ENCODE measurements around the gene ASL.
"Not testable (repeated sequence)": the region's sequence is repeated elsewhere in the genome, so short reads cannot be mapped to it uniquely, and the experiment has no call there.

The ASL gene

GRCh38 chr7:66125052-66125694 lies 49.6 kb downstream of the ASL start:
- no peak for TF ChIP-seq CTCF (IDR thresholded peaks at IDR 0.05)
- Histone ChIP-seq H3K36me3 (peaks cover 0 to 6% (median 1%) of the 10 kb centered on the region in 3 donors), H3K9me3 (no peaks in the 10 kb centered on the region), H3K27me3 (no peaks in the 10 kb centered on the region), H3K27ac (no peak overlapping the region), H3K4me1 (peaks cover 0 to 21% (median 11%) of the 10 kb centered on the region in 4 donors), H3K4me3 (no peak overlapping the region)
- no peak for DNase-seq
- intact Hi-C loops (cut with DNase I; ENCODE audit: low total_unique reads) = no loop called here

- H3K27ac ChIP-seq; intact Hi-C loops (cut with DNase I; ENCODE audit: low total_unique reads); H3K4me3 ChIP-seq; DNase-seq; H3K27me3 ChIP-seq; H3K36me3 ChIP-seq; H3K9me3 ChIP-seq: not testable (repeated sequence)
- peaks cover 0 to 21% (median 10%) of the 10 kb centered on the region in 4 donors for H3K4me1 ChIP-seq
Measured at GRCh38 chr7:66125781-66126352, 50.2 kb downstream of the ASL start.

- H3K9me3 ChIP-seq; H3K27ac ChIP-seq; H3K4me3 ChIP-seq; intact Hi-C loops (cut with DNase I; ENCODE audit: low total_unique reads); DNase-seq; H3K27me3 ChIP-seq: not testable (repeated sequence)
- H3K4me1 ChIP-seq = peaks cover 0 to 21% (median 10%) of the 10 kb centered on the region in 4 donors
- H3K36me3 ChIP-seq = peaks cover 16 to 19% (median 19%) of the 10 kb centered on the region in 3 donors
Measured at GRCh38 chr7:66127172-66127571, 51.6 kb downstream of the ASL start.

GRCh38 chr7:66138994-66139752 lies 63.6 kb downstream of the ASL start:
- DNase-seq = no peak
- Histone ChIP-seq H3K4me1 (no peaks in the 10 kb centered on the region), H3K4me3 (no peak overlapping the region), H3K27ac (no peak overlapping the region), H3K27me3 (no peaks in the 10 kb centered on the region), H3K36me3 (peaks cover 30 to 64% (median 47%) of the 10 kb centered on the region in 3 donors), H3K9me3 (no peaks in the 10 kb centered on the region)
- intact Hi-C loops (cut with DNase I; ENCODE audit: low total_unique reads) = no loop called here
- TF ChIP-seq CTCF (IDR thresholded peaks at IDR 0.05) = no peak

GRCh38 chr7:66140924-66141323 lies 65.3 kb downstream of the ASL start:
- H3K36me3 ChIP-seq = peaks cover 23 to 64% (median 50%) of the 10 kb centered on the region in 3 donors
- peak; percentile 24 to 27 for TF ChIP-seq CTCF (IDR thresholded peaks at IDR 0.05)

GRCh38 chr7:66142334-66142733 lies 66.7 kb downstream of the ASL start:
- TF ChIP-seq CTCF (IDR thresholded peaks at IDR 0.05) = no peak
- no peak overlapping the region for H3K4me3 ChIP-seq
- intact Hi-C loops (cut with DNase I; ENCODE audit: low total_unique reads) = no loop called here
- peaks cover 18 to 60% (median 58%) of the 10 kb centered on the region in 3 donors for H3K36me3 ChIP-seq
- no peaks in the 10 kb centered on the region for H3K4me1 ChIP-seq
- H3K9me3 ChIP-seq = no peaks in the 10 kb centered on the region
- DNase-seq = no peak
- no peaks in the 10 kb centered on the region for H3K27me3 ChIP-seq
- H3K27ac ChIP-seq = no peak overlapping the region

More at GRCh38 chr7:66140924-66141323, 65.3 kb downstream of the ASL start:
- DNase-seq = peak in 1 of 2 donors; percentile 68
- intact Hi-C loops (cut with DNase I; ENCODE audit: low total_unique reads) = no loop called here
- Histone ChIP-seq H3K9me3 (no peaks in the 10 kb centered on the region), H3K4me3 (no peak overlapping the region), H3K27me3 (no peaks in the 10 kb centered on the region), H3K27ac (no peak overlapping the region), H3K4me1 (no peaks in the 10 kb centered on the region)
